22Rv1 (cell line): ENCODE data around the gene SCUBE1.

Experiments
- H3K27ac ChIP-seq: fragments of 450-650 bp; 2 replicates; pipeline ENCODE4 v1.5.1; 2017
- CTCF ChIP-seq: fragments of 450-650 bp; IDR thresholded peaks from 2 replicates; pipeline ENCODE4 v1.5.1; 2017; ENCODE audit warnings: mild to moderate bottlenecking
- ZFX ChIP-seq: fragments of 450-650 bp; IDR thresholded peaks from 2 replicates; pipeline ENCODE4 v1.6.1; 2017; ENCODE audit warnings: antibody characterized with exemption, borderline replicate concordance

Gene SCUBE1

GRCh38 chr22:43270949-43271348 is 72.2 kb downstream of the SCUBE1 start:
- no peak for TF ChIP-seq CTCF
- no peak for TF ChIP-seq ZFX

GRCh38 chr22:43270314-43270908 is 72.8 kb downstream of the SCUBE1 start:
- TF ChIP-seq CTCF (0 out of 2 replicates have a peak, but pooled peaks have one; percentile 17), ZFX (no peak)

More at GRCh38 chr22:43270949-43271348, 72.2 kb downstream of the SCUBE1 start:
- no peak overlapping the region for H3K27ac ChIP-seq

GRCh38 chr22:43269646-43270045 is 73.5 kb downstream of the SCUBE1 start:
- H3K27ac ChIP-seq: no peak overlapping the region
- TF ChIP-seq ZFX (no peak), CTCF (no peak)

More at GRCh38 chr22:43270314-43270908, 72.8 kb downstream of the SCUBE1 start:
- H3K27ac ChIP-seq: no peak overlapping the region

- H3K27ac ChIP-seq: no peak overlapping the region
- TF ChIP-seq CTCF (no peak), ZFX (no peak)
These were observed 73.9 kb downstream of the SCUBE1 start for GRCh38 chr22:43269246-43269645.

GRCh38 chr22:43267981-43268660 is 75.1 kb downstream of the SCUBE1 start:
- no peak overlapping the region for H3K27ac ChIP-seq
- no peak for TF ChIP-seq CTCF
- no peak for TF ChIP-seq ZFX

GRCh38 chr22:43267332-43267980 is 75.7 kb downstream of the SCUBE1 start:
- H3K27ac ChIP-seq: no peak overlapping the region
- TF ChIP-seq CTCF: no peak
- no peak for TF ChIP-seq ZFX

- no peak overlapping the region for H3K27ac ChIP-seq
- TF ChIP-seq CTCF: no peak
- no peak for TF ChIP-seq ZFX
These were observed 77.1 kb downstream of the SCUBE1 start for GRCh38 chr22:43266076-43266475.
